ENCODE data around the gene ANKFN1. TPM values are rescaled to one million over a fixed set of nuclear protein-coding genes. Genes with fewer than 3 reads are reported as not detected.

ANKFN1 gene
- total RNA-seq, 2 donors from 2014 or later: 0.37 to 1.2 TPM

- ATAC-seq (no peak), DNase-seq (no peak)
- intact Hi-C loops (cut with DNase I, micrococcal nuclease): no loop called here
Measured at GRCh38 chr17:56173958-56174835, 20.9 kb downstream of the ANKFN1 start.

GRCh38 chr17:56175299-56175955, 22.2 kb downstream of the ANKFN1 start:
- no peak for ATAC-seq

DNA sequence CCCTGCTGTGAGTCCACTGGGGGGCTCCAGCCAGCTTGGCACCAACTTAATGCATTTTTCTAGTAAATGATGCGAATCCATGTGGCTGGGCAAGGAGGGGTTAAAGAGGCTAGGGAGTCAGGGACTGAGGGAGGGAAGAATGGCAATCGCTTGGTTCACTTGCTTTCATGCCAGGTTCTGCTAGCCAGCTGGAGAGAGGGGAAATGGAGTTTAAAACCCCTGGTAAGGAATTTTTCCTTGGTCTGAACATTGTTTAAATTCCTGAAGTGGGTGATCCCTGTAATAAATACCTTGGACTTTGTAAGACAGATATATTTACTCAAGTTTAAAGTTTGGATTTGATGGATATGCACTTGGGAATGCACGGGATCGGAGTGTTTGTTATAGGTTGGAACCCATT, 22.8 kb downstream of the ANKFN1 start:
- intact Hi-C loops (cut with DNase I, micrococcal nuclease): no loop called here
- DNase-seq (no peak), ATAC-seq (no peak)

More at GRCh38 chr17:56175299-56175955, 22.2 kb downstream of the ANKFN1 start:
- DNase-seq: no peak
- intact Hi-C loops (cut with DNase I, micrococcal nuclease): no loop called here

DNA sequence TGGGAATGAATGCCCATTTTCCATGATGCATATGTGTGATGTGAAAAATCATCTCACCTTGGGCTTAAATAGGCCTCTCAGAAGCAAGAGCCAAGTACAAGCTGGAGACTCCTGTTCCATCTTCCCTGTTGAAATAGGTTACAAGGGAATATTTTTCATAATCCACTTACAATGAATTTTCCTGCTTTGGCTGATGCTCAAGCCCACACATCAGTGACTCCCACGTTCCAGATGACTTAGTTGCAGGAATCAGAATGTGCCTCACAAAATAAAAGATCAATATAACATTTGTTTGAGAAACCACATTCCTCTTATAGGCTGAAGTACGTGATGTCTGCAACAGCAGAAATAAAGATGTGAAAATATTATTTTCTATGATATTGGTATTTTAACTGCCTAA, 24.1 kb downstream of the ANKFN1 start:
- DNase-seq: no peak
- intact Hi-C loops (cut with DNase I, micrococcal nuclease): no loop called here
- ATAC-seq: no peak

- ATAC-seq (no peak), DNase-seq (no peak)
- intact Hi-C loops (cut with DNase I, micrococcal nuclease): no loop called here
Measured at GRCh38 chr17:56178203-56178602, 24.9 kb downstream of the ANKFN1 start.

DNA sequence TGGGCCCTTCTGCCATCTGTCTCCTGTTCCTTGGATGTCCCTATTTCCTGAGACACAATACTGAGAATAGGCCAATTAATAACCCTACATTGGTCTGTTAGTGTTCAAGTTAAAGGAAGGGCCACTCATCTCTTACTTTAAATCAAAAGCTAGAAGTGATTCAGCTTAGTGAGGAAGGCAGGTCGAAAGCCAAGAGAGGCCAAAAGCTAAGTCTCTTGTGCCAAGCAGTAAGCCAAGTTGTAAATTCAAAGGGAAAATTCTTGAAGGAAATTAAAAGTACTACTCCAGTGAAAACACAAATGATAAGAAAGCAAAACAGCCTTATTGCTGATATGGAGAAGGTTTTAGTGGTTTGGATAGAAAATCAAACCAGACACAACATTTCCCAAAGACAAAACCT, 28.8 kb downstream of the ANKFN1 start:
- DNase-seq (no peak), ATAC-seq (no peak)
- intact Hi-C loops (cut with DNase I, micrococcal nuclease): no loop called here

DNA sequence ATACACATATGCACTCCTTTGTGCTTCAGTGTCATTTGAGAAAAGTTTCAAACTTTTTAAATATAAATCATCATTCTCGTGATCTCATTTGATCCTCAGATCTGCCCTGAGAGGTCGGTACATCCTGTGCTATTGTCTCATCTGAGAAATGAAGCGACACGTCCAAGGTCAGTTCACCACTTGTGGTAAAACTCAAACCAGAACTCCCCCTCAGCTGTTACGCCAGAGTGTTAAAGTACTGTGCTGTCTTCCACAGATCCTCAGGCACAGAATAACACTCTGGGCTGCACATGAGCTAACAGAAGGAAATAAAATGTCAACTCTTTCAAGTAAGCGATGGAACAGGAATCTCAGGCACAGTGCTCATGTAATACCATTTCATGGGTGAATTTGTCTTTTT, 31.4 kb downstream of the ANKFN1 start:
- intact Hi-C loops (cut with DNase I, micrococcal nuclease): no loop called here
- ATAC-seq: no peak
- no peak for DNase-seq

GRCh38 chr17:56185491-56186221, 32.4 kb downstream of the ANKFN1 start:
- intact Hi-C loops (cut with DNase I, micrococcal nuclease): no loop called here
- ATAC-seq: no peak
- no peak for DNase-seq

GRCh38 chr17:56186222-56186786, 33.0 kb downstream of the ANKFN1 start:
- ATAC-seq (no peak), DNase-seq (no peak)
- intact Hi-C loops (cut with DNase I, micrococcal nuclease): no loop called here

- no peak for DNase-seq
- intact Hi-C loops (cut with DNase I, micrococcal nuclease): no loop called here
- no peak for ATAC-seq
Measured at GRCh38 chr17:56203430-56203829, 50.2 kb downstream of the ANKFN1 start.

GRCh38 chr17:56206351-56206750, 53.1 kb downstream of the ANKFN1 start:
- no peak for ATAC-seq
- intact Hi-C loops (cut with DNase I, micrococcal nuclease): no loop called here
- DNase-seq: no peak

- no peak for DNase-seq
- intact Hi-C loops (cut with DNase I, micrococcal nuclease): no loop called here
- no peak for ATAC-seq
Measured at GRCh38 chr17:56213031-56213430, 59.8 kb downstream of the ANKFN1 start.

DNA sequence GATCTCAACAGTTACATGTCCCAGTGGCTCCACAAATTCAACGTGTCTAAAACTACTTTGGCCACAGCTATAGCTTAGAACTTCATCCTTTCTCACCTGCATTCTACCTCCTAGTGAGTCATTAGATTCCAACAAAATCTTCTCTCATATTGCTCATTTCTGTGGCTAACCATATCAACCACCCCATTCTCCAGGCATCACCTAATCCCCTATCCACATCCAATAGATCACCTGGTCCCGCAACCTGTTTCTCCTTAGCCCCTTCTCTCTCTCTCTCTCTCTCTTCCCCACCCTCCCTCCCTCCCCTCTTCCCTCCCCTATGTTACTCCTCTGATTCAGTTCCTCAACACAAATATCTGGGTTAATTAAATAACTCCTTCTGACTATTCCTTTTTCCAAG, 64.6 kb downstream of the ANKFN1 start:
- intact Hi-C loops (cut with DNase I, micrococcal nuclease): no loop called here
- ATAC-seq: no peak
- no peak for DNase-seq

DNA sequence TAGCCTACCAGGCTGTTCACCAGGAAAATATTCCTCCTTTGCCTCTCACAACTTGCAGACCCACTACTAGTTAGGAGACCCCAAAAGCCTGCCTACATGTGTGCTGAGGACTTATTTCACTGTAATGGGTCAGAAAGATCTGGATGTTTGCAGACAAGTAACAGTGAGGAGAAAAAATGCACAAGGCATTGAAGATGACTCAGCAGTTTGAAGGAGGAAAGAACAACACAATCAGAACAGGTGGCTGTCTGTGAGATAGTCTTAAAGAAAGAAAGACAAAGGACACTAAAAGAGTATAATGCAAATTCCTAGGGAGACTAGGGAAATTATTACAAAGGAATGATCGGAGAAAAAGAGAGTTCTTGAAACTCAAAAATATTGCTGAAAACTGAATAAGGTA, 69.0 kb downstream of the ANKFN1 start:
- ATAC-seq (no peak), DNase-seq (no peak)
- intact Hi-C loops (cut with DNase I, micrococcal nuclease): no loop called here

DNA sequence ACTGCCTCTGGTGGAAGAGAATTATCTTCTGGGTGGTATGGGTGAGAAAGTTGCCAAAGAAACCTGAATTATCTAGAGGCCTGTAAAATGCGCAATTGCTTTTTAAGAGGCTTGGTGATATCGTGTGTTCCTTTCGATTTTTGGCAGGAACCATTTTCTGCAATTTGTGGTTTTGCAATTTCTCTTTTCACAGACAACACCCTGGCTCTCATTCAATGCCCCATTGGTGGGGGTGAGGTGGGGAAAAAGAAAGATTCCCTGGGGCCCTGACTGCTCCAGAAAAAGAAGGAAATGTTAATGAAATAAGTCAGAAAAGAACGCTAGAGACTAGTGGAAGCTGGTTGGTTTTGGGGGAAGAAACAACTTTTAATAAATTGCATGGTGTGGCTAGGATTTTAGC, 77.4 kb downstream of the ANKFN1 start:
- ATAC-seq: no peak
- DNase-seq: no peak
- intact Hi-C loops (cut with DNase I, micrococcal nuclease): no loop called here

GRCh38 chr17:56231252-56231651, 78.0 kb downstream of the ANKFN1 start:
- ATAC-seq (no peak), DNase-seq (no peak)
- intact Hi-C loops (cut with DNase I, micrococcal nuclease): no loop called here

- intact Hi-C loops (cut with DNase I, micrococcal nuclease): no loop called here
- ATAC-seq (no peak), DNase-seq (no peak)
Measured at GRCh38 chr17:56231693-56232092, 78.4 kb downstream of the ANKFN1 start.

GRCh38 chr17:56244268-56244890, 91.1 kb downstream of the ANKFN1 start:
- intact Hi-C loops (cut with DNase I, micrococcal nuclease): loop anchor here in 1 of 2 donors (10.0 kb wide), 1 partner anchor 110 kb away; no protein-coding TSS in a partner anchor
- no peak for DNase-seq
- ATAC-seq: no peak

- DNase-seq (no peak), ATAC-seq (no peak)
- intact Hi-C loops (cut with DNase I, micrococcal nuclease): loop anchor here in 1 of 2 donors (10.0 kb wide), 1 partner anchor 113 kb away; no protein-coding TSS in a partner anchor
Measured at GRCh38 chr17:56247816-56248215, 94.5 kb downstream of the ANKFN1 start.
